CD1c-positive myeloid dendritic cell (primary cell): Measurements from ENCODE around the gene ELF4.

ENCODE experiments used
- DNase-seq: peaks from one replicate; pipeline ENCODE4 v3.0.0-alpha.2; 2016; ENCODE audit errors: extremely low spot score

Gene ELF4

DNA sequence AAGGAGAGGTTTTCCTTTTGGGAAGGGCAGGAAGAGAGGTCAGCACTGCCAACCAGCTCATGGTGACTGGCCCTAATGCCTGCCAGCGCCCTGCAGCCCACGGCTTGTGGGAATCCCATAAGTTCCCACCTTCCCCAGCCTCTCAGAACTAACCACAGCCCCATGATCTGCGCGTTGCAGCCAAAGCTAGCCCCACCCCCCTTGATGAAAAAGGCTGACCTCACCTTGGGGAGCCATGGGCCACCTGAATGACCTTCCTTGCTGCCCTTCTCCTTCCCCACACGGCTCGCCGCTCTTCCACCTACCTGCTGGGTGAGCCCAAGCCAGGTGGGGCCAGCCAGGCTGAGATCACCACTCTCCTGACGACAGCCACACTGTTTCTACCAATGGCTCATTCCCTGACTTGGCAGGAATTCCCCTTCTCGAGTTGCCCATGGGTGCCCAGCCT, 3.9 kb upstream of the ELF4 start:
- no peak for DNase-seq

DNA sequence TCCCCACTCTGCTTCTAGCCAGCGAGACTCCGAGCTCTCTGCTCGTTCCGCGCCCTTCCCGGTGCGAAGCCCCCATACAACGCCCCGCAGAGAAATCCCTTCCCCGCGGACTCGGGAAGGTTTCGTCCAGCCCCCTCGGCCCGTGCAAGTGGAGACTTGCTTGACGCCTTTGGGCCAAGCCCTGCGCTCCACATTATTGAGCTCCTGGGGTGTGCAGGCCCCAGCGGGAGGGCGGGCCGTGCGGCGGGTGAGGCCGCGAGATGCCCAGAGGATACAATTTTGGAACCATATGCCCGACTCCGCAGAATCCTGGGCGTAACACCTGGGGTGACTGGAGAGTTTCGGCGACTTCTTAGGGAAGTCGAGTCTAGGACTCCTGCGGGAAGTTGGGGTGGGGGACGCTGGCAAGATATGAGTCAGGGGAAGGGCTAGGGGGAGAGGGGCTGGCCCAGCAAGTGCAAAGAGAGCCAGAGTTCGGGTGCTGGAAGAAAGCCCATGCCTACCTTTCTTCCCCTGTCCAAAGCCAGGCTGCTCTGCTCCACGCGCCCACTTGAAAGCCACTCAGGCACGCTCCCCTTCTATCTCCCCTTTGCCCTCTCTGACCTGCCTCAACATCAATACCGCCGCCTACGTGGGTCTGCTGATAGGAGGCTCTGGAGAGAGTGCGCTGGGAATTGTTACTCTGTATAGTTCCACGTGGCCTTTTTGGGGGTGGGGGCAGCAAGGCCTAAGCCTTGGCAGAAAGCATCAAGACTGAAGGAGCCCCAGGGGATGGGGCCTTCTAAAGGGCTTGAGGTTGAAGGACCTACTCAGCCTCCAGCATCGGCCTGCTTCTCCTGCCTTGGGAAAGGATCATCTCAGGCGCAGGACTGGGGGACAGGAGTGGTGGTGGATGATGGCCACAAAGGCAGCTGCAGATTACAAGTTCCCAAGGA, 1.2 kb upstream of the ELF4 start:
- DNase-seq = no peak

DNA sequence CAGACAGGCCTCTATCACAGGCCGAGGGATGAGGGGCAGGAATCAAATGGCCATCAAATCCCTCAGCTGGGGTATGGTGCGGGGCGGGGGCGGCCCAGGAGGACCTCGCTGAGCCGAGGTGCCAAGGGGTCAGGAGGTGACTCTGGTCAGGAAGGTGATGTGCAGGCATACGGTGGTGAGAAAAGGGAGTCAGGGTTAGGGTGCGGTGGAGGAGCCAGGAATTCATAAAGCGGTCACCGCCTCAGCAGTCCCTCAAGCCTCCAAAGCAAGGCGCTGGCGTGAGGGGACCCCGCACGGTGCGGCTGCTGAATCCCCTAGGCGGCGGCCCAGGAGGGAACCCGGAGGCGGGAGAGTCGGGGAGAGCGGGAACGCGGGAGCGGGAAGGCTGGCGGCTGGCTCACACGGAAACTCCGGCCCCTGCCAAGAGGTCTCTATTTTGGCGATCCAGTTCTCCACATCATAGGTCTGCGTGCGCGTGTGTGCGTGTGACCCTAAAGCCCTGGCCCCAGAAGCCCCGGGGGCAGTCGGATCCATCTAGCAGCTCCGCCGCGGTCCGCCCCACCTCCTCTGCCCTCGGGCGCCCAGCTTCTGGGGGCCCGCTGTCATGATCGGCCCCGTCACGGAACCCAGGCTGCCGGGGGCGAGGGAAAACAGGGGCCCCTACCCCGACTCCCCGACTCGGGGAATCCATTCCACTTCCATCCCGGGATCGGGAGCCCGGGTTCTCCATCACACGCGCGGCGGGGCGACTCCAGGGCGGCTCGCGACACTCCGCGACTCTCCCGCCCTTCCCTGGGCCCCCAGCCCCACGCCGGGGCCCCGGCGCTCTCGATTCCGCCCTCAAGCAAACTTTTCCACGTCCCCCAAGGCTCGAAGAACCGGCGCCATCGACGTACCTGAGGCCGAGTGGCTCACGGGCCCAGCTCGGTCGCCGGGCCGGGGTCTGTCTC, 593 bp downstream of the ELF4 start:
- DNase-seq = no peak

GRCh38 chrX:130108647-130109428, 1.5 kb downstream of the ELF4 start:
- peak; percentile 64 for DNase-seq

DNA sequence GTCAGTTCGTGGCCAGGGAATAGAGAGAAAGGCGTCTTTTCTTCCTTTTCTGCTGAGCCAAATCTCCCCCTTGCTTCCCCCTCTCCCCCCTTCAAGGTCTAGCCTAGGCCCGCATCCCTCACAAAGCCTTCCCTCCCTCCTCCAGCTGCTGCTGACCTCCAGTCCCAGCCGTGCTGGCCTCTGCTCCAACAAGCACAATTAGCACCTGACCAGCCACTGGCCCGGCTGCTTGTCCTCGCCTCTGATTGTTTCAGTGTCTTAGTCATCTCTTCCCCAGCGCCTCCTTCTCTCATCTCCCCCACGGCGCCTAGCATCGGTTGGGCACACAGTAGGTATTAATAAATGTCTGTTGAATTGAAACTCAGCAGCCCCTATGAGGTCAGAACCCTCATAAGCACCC, 4.2 kb downstream of the ELF4 start:
- DNase-seq = no peak

DNA sequence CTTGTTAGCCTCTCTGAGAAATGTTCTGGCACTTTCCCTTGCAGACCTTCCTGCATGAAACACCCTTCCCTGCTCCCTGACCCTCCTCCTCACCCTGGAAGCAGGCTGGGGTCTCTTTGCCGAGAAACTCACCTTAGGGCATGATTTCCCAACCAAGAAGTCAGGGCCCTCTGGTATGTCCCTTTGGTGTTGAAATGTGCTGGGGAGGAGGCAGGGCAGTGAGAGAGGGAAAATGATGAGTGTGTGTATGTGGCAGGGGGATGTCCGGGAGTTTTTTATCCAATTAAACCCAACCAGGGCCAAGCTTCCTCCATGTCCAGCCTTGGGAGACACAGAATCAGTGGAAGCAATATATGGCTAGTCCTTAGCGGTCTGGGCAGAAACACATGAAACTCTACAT, 5.1 kb downstream of the ELF4 start:
- DNase-seq = no peak

DNA sequence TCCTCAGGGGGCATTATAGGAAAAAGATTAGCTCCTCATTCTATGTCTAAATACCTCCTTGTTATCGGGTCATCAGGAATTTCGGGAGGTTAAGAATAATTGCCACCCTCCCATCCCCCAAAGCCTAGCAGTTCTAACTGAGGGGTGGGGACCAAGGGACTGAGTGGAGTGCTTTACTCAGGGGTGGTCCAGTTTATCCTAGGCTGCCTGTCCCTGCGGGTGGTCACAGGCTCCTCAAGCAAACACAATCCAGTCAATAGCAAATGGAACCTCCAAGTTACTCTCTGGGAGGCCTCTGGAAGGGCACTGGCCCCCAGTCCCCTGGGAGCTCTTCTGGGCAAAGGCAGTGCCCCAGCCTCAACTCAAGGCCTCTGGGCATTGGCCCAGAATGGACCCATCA, 6.7 kb downstream of the ELF4 start:
- no peak for DNase-seq

DNA sequence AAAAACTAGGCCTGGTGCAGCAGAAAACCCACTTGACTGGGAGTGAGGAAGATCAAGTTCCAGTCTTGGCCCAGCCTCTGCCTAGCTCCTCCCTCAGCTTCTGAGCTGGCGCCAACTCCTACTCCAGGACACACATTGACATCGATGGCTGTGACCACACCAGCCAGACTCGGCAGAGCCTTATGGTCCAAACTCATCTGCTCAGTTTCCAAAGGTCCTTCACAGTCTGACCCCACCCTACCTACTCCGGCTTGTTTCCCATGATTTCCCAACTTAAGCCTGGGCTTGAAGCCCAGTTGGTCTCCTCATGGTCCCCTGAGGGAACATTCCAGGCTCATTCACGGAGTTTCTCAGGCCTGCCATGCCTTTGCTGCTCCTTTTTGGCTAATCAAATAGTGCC, 10.1 kb downstream of the ELF4 start:
- DNase-seq = no peak

GRCh38 chrX:130098210-130098552, 12.1 kb downstream of the ELF4 start:
- DNase-seq = no peak

DNA sequence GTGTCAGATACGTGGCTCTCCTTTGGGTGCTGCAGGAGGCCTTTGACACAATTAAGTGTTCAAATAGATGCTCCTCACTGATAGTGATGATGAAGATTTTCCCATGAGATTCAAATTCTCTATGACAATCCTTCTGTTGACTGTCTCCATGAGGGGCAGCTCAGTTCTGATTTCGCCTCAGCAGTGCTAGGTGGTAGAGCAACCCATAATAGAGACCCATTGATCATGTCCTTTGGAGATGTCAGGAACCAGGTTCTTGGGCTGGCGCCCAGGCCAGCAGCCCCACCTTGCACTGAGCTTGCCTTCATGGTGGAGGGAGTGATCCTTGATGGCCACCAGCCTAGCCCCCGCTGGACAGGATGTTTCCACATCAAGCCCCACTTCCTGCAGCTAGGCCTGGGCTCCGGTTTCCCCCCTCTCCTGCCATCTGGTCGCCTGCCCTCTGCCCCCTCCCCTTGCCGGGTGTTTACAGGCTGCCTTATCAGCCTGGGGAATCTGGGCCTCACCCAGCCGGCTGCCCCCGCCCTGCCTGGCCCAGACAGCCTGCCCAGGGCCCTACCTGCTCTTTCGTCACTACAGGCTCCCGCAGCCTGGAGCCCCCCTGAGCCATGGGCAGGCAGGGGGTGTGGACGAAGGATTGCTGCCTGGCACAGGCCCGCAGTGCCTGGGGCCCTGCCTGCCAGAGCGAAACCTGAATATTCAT, 12.6 kb downstream of the ELF4 start:
- DNase-seq = no peak

DNA sequence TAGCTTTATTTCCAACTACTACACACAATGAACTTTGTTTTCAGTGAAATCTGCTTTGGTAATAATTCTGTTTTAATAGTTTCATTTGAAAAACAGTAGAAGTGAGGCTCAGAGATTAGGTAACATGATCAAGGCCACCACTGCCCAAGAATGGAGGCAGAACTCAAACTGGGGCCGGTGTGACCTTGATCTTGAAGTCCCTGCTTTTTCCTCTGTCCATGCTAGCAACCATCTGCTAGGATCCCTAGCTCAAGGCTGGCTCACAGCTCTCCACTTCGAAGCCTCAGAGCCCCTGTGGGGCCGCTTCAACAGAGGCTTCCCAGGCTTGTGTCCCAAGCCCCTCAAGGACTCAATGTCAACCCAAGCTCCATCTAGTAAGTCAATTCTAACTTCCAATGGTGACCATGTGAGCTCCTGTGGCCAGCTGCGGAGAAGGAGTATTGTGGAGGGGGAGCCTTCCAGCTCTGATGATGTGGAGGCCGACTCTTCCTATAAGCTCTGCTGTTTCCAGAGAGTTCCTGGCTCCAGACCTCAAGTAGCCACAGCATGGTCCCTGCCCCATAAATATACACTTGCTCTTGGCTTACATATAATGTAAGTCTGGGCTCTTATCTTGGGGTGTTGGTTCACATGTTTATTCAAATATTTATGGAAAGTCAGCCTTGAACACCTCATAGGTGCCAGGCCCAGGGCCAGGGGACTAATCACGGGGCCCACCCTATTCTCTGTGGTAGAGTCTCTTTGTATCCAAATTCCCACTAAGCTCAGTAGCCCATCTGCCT, 14.9 kb downstream of the ELF4 start:
- no peak for DNase-seq

DNA sequence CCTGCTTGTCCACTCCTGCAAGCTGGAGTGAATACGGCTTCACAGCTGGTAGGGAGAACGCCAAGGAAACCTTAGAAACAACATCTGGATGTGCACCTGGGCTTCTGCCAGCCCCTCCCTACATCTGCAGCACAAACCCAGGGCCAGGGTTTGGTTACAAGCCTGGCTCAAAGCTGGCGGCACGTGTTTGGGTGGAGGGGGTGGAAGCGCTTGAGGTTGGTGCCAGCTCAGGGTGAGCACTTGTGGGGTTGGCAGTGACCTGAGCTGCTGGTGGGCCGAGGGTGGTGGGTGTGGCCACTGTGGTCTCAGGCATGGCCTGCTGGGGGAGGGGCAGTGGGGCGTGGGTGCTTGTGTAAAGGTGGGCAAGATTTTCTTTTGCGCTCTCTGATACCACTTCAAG, 15.6 kb downstream of the ELF4 start:
- no peak for DNase-seq

DNA sequence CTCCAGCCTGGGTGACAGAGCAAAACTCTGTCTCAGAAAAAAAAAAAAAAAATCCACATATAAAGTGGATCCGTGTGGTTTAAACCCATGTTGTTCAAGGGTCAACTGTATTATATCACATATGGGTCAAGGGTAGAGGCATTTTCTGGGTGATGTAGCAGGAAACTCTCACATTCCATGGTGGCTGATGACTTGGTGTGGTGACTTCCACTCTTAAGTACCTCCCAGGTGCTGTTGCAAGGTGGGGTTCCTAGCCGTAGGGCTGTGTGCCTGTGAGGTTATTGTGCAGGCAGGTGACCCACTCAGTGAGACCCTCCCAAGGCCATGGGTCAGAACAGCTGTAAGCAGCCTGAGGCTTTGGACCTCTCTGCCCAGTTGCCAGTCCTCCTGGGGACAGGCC, 17.0 kb downstream of the ELF4 start:
- DNase-seq = no peak

DNA sequence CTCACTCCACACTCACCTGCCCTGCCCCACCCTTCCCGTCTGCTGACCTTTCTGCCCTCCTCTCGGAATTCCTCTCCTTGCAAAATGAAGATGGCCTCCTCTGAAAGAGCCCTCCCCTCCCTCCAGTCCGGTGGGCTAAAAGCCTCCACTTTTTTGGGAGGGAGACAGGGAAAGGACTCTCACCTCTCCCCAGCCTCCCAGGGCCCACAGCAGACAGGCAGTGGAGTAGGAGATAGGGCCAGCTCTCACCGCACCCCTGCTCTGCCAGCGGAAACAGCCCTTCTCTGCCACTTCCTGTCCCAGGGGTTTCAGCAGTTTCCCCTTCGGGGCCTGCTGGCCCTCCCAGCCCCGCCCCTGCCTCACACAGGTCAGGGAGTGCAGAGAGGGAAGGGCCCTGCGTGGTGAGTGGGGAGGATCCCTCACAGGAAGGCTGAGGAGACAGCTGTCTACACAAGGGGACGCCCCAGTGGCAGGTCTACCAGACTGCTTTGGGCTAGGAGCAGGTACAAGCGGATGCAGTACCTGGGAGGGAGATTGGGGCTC, 18.2 kb downstream of the ELF4 start:
- DNase-seq = peak; percentile 77

DNA sequence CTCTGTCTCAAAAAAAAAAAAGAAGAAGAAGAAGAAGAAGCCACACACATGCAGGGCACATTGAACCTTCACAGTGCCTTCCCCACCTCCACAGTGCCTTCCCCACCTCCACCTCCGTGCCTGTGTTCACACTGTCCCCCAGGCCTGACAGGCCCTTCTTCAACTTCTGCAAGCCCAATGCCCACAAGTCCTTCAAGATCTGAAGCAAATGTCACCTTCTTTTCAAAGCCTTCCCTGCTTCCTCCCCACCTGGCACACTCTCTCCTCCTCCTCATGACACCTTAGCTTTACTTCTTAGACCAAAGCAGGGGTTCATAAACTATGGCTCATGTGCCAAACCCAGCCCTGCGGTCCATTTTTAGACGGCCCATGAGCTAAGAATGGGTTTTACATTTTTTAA, 19.9 kb downstream of the ELF4 start:
- no peak for DNase-seq

DNA sequence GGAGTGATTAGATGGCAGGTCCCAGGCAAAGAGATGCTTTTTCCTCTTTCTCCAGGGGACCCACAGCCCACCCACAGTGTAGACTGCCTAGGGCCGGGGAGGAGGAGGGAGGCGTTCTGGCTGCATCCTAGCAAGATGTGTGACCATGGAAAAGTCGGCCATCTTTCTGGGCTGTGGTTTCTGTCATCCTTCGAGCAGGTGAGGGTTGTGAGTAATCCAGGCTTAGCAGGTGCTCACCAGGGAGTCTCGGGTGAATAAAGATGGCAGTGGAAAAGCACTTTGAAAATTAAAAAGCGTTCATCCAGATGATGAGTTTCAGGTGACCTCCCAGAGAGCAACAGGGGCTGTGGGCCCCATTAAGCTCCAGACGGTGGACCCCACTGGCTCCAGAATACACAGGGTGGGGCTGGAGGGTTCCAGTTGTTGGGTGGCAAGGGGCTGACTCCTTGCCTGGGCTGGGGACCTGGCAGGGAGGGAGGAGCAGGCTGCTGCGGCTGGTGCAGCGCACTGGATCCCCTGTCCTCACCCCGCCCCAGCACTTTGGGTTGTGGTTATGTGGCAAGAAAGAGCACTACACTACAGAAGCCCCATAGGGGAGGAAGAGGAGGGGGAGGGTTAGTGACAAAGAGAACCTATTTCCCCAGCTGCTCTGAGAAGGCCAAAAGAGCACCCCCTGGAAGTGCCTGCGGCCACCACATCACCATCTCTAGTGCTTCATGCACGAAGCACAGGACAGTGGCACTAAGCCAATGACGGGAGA, 23.7 kb downstream of the ELF4 start:
- DNase-seq = peak; percentile 49

GRCh38 chrX:130085551-130086446, 24.5 kb downstream of the ELF4 start:
- peak; percentile 33 for DNase-seq

DNA sequence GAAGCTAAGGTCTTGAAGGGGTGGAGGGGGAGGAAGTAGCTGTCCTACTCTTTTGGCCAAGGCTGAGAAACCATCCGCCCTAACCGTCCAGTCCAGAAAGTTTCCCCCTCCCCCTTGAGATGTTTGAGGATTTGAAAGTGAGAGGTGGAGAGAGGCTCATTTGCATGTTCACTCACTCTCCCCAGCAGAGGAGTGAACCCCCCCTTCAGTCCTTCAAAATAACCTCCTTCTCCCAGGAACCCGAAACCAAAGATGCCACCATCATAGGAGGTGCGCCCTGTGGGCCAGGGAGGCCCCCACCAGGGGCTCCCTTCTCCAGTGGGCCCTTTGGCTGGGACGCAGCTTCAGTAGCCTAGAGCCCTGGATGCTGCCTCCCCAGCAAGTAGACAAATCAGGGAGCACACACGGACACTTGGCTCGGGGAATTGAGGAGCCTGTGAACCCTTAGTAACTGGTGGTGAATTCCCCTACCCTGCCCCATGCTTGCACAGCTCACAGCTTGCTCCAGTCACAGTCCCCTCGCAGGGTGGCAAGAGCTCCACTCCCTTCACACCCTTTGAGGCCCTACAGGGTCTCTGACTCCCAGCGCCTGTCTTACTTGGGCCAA, 25.6 kb downstream of the ELF4 start:
- DNase-seq = peak; percentile 73
